Ishikawa (cell line): ENCODE measurements around the gene RPL22.

Experiments used
- CEBPB ChIP-seq: IDR thresholded peaks from 2 replicates; pipeline ENCODE4 v1.6.1; 2012
- CREB1 ChIP-seq: IDR thresholded peaks from 2 replicates; pipeline ENCODE4 v1.6.1; 2012; ENCODE audit warnings: low read depth
- EP300 ChIP-seq: IDR thresholded peaks from 2 replicates; pipeline ENCODE4 v1.6.1; 2012; ENCODE audit warnings: borderline replicate concordance
- FOXM1 ChIP-seq: IDR thresholded peaks from 2 replicates; pipeline ENCODE4 v1.6.1; 2012; ENCODE audit warnings: low read depth, borderline replicate concordance
- MAX ChIP-seq: IDR thresholded peaks from 2 replicates; pipeline ENCODE4 v1.6.1; 2012
- RAD21 ChIP-seq: IDR thresholded peaks from 2 replicates; pipeline ENCODE4 v1.6.1; 2012; ENCODE audit warnings: low read depth
- REST ChIP-seq: IDR thresholded peaks from 2 replicates; pipeline ENCODE4 v1.6.1; 2012; ENCODE audit warnings: low read depth, mild to moderate bottlenecking
- TAF1 ChIP-seq: IDR thresholded peaks from 2 replicates; pipeline ENCODE4 v1.6.1; 2012; ENCODE audit warnings: low read depth, mild to moderate bottlenecking
- USF1 ChIP-seq: IDR thresholded peaks from 2 replicates; pipeline ENCODE4 v1.6.1; 2012
- YY1 ChIP-seq: IDR thresholded peaks from 2 replicates; pipeline ENCODE4 v1.6.1; 2012; ENCODE audit warnings: low read depth

DNA sequence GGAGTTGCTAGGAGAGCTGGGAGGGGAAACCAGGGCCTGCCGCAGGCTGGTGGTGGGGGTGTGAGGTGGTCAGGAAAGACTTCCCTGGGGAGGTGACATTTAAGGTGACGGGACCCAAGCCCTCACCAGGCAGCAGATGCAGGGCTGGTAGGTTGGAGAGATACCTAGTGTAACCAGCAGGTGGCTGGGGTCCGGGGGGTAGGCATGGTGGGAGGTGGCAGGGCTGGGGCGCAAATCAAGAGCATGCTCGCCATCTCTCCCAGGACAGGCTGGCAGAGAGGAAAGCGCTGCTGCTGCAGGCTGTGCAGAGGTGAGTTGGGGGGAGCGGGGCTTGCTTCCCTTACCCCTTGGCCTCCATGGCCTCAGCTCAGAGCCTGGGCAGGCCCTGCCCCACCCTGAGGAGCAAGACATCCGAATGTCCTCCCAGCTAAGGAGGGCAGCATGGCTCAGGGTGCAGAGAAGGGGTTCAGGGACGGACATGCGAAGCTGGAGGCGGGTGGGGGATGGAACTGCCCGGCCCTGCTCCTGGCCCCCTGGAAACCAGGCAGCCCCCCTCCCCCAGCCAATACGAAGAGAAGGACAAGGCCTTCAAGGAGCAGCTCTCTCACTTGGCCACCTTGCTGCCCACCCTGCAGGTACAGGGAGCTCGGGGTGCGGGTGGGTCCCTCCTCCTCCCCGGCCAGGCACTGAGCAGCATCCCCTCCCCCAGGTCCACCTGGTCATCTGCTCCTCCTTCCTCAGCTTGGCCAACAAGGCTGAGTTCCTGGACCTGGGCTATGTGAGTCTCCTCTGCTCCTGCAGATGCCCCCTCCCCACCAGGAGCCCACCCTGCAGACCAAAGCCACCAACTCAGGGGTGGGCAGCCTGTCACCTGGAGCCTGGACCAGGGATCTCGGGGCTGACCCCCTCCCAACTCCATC is 10.5 kb upstream of the RPL22 start:
- TF ChIP-seq TAF1, result no peak
- TF ChIP-seq RAD21, result no peak
- no peak for TF ChIP-seq EP300
- TF ChIP-seq CEBPB, result no peak
- TF ChIP-seq REST, result no peak
- TF ChIP-seq MAX, result no peak
- TF ChIP-seq YY1, result no peak
- TF ChIP-seq FOXM1, result no peak
- no peak for TF ChIP-seq USF1
- TF ChIP-seq CREB1, result no peak
